ENCODE results near the gene PTPN4. TPM values are rescaled to one million over a fixed set of nuclear protein-coding genes. Genes with fewer than 3 reads are reported as not detected.

The PTPN4 gene
- total and polyA plus RNA-seq, 10 of the 15 experiments (the other 5 are each of a cell fraction or from before 2014, with no cell fraction given) = 5.0 to 29.7 (median 23.7) TPM

DNA sequence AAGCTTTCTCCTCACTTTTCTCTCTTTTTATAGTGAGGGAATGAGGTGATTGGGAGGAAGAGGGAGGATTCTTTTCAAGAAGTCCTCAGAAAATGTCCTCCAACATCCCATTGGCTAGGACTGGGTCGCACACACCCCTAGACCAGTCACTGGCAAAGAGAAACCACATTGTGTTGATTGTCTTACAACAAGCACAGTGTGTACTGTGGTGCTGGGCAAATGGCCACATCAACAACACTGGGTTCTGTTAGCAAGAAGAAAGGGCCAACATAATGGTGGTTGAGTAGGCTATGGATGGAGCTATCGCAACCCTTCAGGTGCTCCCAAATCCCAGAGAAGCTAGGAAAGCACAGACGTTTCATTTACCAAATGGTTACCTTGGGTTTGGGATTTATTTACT is 18.7 kb upstream of the PTPN4 start (continued):
- TF ChIP-seq, protein P1, sequence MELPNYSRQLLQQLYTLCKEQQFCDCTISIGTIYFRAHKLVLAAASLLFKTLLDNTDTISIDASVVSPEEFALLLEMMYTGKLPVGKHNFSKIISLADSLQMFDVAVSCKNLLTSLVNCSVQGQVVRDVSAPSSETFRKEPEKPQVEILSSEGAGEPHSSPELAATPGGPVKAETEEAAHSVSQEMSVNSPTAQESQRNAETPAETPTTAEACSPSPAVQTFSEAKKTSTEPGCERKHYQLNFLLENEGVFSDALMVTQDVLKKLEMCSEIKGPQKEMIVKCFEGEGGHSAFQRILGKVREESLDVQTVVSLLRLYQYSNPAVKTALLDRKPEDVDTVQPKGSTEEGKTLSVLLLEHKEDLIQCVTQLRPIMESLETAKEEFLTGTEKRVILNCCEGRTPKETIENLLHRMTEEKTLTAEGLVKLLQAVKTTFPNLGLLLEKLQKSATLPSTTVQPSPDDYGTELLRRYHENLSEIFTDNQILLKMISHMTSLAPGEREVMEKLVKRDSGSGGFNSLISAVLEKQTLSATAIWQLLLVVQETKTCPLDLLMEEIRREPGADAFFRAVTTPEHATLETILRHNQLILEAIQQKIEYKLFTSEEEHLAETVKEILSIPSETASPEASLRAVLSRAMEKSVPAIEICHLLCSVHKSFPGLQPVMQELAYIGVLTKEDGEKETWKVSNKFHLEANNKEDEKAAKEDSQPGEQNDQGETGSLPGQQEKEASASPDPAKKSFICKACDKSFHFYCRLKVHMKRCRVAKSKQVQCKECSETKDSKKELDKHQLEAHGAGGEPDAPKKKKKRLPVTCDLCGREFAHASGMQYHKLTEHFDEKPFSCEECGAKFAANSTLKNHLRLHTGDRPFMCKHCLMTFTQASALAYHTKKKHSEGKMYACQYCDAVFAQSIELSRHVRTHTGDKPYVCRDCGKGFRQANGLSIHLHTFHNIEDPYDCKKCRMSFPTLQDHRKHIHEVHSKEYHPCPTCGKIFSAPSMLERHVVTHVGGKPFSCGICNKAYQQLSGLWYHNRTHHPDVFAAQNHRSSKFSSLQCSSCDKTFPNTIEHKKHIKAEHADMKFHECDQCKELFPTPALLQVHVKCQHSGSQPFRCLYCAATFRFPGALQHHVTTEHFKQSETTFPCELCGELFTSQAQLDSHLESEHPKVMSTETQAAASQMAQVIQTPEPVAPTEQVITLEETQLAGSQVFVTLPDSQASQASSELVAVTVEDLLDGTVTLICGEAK (IDR thresholded peaks at IDR 0.05; ENCODE audit: borderline replicate concordance) = no peak
- TF ChIP-seq KAT2A (conservative IDR thresholded peaks at IDR 0.05; ENCODE audit: control insufficient read depth, low read depth, low read length) = no peak
- TF ChIP-seq ZBED1 (IDR thresholded peaks at IDR 0.05; ENCODE audit: borderline replicate concordance) = no peak

DNA sequence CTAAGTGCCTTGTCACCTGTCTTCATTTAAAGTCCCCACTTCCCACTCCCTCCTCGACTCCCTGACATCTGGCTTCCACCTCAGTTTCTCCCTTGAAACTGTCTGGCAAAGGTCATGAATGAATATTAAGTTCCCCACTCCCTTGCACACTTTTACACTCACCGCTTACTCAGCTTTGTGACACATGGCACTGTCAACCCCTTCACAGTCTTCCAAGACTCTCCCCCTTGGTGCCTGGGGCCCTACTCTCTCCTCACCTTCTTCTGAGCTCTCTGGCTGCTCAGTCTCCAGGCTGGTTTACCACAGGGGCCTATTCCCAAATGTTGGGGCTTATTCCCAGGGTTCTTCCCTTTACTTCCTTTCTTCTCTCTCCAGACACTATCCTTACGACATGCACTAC is 17.9 kb upstream of the PTPN4 start:
- RAD21 ChIA-PET (ENCODE audit: unreplicated experiment) = no interaction called here
- POLR2A ChIA-PET = no interaction called here
- no peaks in the 10 kb centered on the region for H3K4me1 ChIP-seq (ENCODE audit: control insufficient read depth, insufficient read depth, low read length)
- H4K20me1 ChIP-seq (ENCODE audit: control insufficient read depth, insufficient read depth) = no peaks in the 10 kb centered on the region
- ATAC-seq (no peak), DNase-seq (ENCODE audit: low read depth, low spot score) (no peak), FAIRE-seq (no peak)
- in situ Hi-C loops (cut with MboI) (no loop called here), intact Hi-C loops (cut with micrococcal nuclease; ENCODE audit: unreplicated experiment) (no loop called here)
- H3K27me3 ChIP-seq (replicated peaks in 1 of 2; ENCODE audit: control insufficient read depth in 2 of 2, insufficient read depth in 2 of 2, low read length in 1 of 2) = peaks cover 0 to 5% of the 10 kb centered on the region in 2 experiments; a peak in 2 of 4 replicates
- no peaks in the 10 kb centered on the region for H3K9me3 ChIP-seq (replicated peaks; ENCODE audit: control insufficient read depth, insufficient read depth, low read length)
- H2AFZ ChIP-seq (ENCODE audit: control insufficient read depth, low read depth, low read length) = no peak overlapping the region
- H3K36me3 ChIP-seq (ENCODE audit: control insufficient read depth in 2 of 2, insufficient read depth in 2 of 2, low read length in 1 of 2) = no peaks in the 10 kb centered on the region
- SMC1A ChIA-PET (ENCODE audit: uncharacterized antibody, unreplicated experiment) = interaction anchor here (0.6 to 1.3 kb wide), 2 partner anchors 20 to 81 kb away, joined by 3 to 4 read pairs; no protein-coding TSS in a partner anchor
- no TSS peak for BruUV-seq (replicated peaks)
- no peaks in the 10 kb centered on the region for H3K79me2 ChIP-seq (ENCODE audit: control insufficient read depth, insufficient read depth, low read length)
- 61% methylated on average over 3 of the region's 3 CpGs for WGBS (ENCODE audit: insufficient coverage, insufficient replicate concordance, low lambda C conversion rate, missing lambda C conversion rate)
- TF ChIP-seq, protein P2, sequence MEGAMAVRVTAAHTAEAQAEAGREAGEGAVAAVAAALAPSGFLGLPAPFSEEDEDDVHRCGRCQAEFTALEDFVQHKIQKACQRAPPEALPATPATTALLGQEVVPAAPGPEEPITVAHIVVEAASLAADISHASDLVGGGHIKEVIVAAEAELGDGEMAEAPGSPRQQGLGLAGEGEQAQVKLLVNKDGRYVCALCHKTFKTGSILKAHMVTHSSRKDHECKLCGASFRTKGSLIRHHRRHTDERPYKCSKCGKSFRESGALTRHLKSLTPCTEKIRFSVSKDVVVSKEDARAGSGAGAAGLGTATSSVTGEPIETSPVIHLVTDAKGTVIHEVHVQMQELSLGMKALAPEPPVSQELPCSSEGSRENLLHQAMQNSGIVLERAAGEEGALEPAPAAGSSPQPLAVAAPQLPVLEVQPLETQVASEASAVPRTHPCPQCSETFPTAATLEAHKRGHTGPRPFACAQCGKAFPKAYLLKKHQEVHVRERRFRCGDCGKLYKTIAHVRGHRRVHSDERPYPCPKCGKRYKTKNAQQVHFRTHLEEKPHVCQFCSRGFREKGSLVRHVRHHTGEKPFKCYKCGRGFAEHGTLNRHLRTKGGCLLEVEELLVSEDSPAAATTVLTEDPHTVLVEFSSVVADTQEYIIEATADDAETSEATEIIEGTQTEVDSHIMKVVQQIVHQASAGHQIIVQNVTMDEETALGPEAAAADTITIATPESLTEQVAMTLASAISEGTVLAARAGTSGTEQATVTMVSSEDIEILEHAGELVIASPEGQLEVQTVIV (IDR thresholded peaks at IDR 0.05; ENCODE audit: borderline replicate concordance, partially characterized antibody) = no peak
- TF ChIP-seq, protein P3, sequence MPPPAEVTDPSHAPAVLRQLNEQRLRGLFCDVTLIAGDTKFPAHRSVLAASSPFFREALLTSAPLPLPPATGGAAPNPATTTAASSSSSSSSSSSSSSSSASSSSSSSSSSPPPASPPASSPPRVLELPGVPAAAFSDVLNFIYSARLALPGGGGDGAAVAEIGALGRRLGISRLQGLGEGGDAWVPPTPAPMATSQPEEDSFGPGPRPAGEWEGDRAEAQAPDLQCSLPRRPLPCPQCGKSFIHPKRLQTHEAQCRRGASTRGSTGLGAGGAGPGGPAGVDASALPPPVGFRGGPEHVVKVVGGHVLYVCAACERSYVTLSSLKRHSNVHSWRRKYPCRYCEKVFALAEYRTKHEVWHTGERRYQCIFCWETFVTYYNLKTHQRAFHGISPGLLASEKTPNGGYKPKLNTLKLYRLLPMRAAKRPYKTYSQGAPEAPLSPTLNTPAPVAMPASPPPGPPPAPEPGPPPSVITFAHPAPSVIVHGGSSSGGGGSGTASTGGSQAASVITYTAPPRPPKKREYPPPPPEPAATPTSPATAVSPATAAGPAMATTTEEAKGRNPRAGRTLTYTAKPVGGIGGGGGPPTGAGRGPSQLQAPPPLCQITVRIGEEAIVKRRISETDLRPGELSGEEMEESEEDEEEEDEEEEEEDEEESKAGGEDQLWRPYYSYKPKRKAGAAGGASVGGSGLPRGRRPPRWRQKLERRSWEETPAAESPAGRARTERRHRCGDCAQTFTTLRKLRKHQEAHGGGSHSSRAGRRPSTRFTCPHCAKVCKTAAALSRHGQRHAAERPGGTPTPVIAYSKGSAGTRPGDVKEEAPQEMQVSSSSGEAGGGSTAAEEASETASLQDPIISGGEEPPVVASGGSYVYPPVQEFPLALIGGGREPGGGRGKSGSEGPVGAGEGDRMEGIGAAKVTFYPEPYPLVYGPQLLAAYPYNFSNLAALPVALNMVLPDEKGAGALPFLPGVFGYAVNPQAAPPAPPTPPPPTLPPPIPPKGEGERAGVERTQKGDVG (CRISPR knock-in tag; IDR thresholded peaks at IDR 0.05) = no peak
- TF ChIP-seq SPI1 (IDR thresholded peaks at IDR 0.05; ENCODE audit: borderline replicate concordance, insufficient read depth, low read depth, low read length) (no peak), MXI1 (IDR thresholded peaks at IDR 0.05; ENCODE audit: low read depth, low read length) (no peak), CHD1 (IDR thresholded peaks at IDR 0.05; ENCODE audit: low read depth, low read length) (no peak), FOXM1 (IDR thresholded peaks at IDR 0.05; ENCODE audit: low read depth, low read length) (no peak)
- TF ChIP-seq, protein P4, sequence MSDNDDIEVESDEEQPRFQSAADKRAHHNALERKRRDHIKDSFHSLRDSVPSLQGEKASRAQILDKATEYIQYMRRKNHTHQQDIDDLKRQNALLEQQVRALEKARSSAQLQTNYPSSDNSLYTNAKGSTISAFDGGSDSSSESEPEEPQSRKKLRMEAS (IDR thresholded peaks at IDR 0.05; ENCODE audit: low read depth, low read length) = no peak
- CTCF ChIA-PET = interaction anchor here (0.9 kb wide), 1 partner anchor 433 kb away, joined by 3 read pairs; no protein-coding TSS in a partner anchor
- H3K4me3 ChIP-seq = no peak overlapping the region
- no peak overlapping the region for H3K27ac ChIP-seq (ENCODE audit: control insufficient read depth, insufficient read depth)
- no peak overlapping the region for H3K9ac ChIP-seq (ENCODE audit: control insufficient read depth, insufficient read depth, low read length)
- no peak overlapping the region for H3K4me2 ChIP-seq (ENCODE audit: control insufficient read depth, insufficient read depth)

Data from GM12878 (cell line).